Posterior cingulate gyrus (tissue), 11 donors: ENCODE results near the gene SYCE1L.

Source experiments
- DNase-seq, 10 donors: peaks; one replicate each; pipeline versions ENCODE4 v3.0.0 to v3.0.0-alpha.2; 2020 to 2021; ENCODE audit warnings: mixed read lengths in 3 of 10
- intact Hi-C: fragments of 100-400 bp; cut with DNase I; formaldehyde crosslinking; loops from one replicate; pipeline ENCODE4 v1.15.1; 2023

Gene SYCE1L

DNA sequence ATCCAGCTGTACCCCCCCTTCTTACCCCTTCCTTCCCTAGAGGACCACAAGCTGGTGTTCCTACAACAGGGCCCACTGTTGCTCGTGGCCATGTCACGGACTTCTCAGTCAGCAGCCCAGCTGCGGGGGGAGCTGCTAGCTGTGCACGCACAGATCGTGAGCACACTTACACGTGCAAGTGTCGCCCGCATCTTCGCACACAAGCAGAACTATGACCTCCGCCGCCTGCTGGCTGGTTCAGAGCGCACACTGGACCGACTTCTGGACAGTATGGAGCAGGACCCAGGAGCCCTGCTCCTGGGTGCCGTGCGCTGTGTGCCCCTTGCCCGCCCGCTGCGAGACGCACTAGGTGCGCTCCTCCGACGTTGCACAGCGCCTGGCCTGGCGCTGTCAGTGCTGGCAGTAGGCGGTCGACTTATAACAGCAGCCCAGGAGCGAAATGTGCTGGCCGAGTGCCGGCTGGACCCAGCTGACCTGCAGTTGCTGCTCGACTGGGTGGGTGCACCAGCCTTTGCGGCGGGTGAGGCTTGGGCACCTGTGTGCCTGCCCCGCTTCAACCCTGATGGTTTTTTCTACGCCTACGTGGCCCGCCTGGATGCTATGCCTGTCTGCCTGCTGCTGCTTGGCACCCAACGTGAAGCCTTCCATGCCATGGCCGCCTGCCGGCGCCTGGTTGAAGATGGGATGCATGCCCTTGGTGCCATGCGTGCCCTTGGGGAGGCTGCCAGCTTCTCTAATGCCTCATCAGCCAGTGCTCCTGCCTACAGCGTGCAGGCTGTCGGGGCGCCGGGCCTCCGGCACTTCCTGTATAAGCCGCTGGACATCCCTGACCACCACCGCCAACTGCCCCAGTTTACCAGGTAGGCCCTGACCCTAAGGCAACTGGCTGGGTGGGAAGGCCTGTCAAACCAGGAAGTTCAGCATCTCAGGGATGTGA, 4.6 kb upstream of the SYCE1L start:
- intact Hi-C loops = no loop called here
- peak in 1 of 10 donors; percentile 79 for DNase-seq

DNA sequence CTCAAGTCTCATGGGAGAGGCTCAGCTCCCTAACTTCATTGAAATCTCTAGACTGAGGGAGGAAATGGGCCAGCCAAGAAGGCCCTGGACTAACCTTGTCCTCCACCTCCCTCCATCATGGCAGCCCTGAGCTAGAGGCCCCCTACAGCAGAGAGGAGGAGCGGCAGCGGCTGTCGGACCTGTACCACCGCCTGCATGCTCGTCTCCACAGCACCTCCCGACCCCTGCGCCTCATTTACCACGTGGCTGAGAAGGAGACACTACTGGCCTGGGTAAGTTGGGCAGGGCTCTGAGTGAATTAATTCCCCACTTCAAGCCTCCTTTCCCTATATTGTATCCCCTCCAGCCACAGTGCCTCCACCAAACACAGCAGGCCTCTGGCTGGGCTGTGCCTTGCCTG, 3.8 kb upstream of the SYCE1L start:
- intact Hi-C loops = no loop called here
- no peak for DNase-seq

DNA sequence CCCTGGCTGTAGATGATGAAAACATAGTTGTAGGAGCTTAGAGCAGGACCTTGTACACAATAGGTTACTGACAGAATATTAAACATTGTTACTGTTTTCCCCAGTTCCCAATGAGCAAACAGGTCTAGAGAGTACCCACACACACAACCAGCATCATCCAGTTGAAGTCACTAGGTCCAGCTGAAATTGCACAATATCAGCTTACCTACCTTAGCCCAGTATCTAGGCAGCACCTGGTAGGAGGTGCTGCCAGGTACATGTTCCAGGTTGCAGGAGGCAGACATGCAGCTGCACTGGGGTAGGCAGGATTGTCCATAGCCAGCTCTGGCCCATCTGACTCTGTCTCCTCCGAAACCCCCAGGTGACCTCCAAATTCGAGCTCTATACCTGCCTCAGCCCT, 1.5 kb upstream of the SYCE1L start:
- DNase-seq = no peak
- intact Hi-C loops = no loop called here

DNA sequence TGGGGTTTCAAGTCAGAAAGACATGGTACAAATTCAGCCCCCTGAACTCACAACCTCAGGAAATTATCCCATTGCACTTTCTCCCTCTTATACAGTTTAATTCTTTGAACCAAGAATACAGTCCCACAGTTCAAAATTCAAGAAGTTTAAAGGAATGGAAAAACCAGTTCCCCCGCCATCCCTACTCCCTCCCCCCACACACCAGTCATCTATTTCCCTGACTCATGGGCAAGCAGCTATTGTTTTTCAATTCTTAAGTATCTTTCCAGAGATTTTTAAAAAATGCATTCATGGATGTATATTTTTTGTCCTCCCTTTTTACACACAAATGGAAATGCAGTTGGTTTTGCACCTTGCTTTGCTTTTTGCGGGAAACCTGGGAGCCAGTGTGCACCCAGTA, 7.3 kb downstream of the SYCE1L start:
- DNase-seq = no peak
- intact Hi-C loops = no loop called here

DNA sequence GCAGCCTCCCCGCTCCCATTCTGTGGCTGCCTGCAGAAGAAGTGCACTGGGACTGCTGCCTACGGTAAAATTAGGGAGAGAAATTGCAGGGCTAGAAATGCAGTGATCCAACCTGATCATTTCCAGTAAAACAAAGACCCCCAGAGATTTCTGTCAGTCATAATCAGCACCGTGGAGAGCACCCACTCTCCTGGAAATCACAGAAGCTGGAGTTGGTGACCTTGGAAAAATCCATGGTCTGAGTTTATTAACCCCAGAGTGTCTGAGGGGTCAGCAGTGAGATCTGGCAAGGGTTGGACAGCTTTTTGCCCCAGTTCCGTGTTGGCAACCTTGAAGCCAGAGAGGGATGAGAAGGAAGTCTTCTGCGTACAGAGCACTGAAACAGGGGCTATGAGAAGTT, 7.8 kb downstream of the SYCE1L start:
- DNase-seq = no peak

DNA sequence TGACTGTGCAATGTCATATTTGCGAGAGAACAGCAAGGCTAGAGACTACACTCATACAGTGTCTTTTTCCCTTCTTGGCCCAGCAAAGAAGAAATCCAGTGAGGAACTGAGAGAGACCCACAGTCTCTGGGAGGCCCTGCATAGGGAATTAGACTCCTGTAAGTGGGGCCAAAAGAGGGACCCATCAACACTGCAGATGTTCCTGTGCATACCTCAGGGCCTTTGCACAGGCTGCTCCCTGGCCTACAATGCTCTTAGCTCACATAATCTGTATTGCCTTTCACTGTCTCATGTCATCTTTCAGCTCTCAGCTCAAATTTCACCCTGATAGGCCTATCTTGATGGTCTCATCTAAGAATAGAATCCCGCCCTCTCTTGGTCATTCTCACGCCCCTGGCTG, 9.2 kb downstream of the SYCE1L start:
- no peak for DNase-seq
- intact Hi-C loops = no loop called here

More for the DNA sequence above, 7.8 kb downstream of the SYCE1L start:
- intact Hi-C loops = no loop called here

DNA sequence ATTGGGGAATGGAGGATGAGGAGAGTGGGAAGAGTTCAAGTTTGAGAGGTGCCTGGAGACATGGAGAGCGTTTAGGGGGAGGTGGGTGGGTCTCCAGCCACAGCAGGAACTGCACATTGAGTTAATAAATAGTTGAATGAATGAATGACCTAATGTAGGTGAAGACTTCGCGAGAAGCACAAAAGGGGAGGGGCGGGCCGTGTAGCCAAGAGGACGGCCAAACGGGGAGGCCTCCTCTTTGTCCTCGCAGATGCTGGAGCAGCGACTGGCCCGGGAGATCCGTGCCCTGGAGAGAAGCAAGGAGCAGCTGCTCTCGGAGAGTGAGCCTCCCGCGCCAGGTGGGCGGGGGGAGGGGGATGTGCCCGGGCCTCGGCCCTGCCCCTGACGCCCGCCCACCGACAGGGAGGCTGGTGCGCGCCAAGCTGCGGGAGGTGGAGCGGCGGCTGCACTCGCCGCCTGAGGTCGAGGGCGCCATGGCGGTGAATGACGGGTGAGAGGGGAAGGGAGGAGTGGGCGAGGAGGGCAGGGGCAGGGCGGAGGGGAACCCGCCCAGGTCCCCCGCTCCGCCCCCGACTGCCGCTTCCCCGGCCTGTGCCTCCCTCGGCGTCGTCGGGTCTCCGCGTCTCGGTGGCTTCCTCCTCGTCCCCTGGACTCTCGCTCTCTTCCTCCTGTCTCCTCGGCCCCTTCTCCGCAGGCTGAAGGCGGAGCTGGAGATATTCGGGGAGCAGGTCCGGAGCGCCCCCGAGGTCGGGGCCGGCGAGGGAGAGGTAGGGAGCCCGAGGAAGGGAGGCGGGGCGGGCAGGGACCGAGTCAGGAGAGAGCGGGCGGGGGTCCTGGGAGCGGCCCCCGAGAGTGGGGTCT, 12.9 kb downstream of the SYCE1L start:
- intact Hi-C loops = no loop called here
- peak in 2 of 10 donors; percentile 25 to 85 for DNase-seq

DNA sequence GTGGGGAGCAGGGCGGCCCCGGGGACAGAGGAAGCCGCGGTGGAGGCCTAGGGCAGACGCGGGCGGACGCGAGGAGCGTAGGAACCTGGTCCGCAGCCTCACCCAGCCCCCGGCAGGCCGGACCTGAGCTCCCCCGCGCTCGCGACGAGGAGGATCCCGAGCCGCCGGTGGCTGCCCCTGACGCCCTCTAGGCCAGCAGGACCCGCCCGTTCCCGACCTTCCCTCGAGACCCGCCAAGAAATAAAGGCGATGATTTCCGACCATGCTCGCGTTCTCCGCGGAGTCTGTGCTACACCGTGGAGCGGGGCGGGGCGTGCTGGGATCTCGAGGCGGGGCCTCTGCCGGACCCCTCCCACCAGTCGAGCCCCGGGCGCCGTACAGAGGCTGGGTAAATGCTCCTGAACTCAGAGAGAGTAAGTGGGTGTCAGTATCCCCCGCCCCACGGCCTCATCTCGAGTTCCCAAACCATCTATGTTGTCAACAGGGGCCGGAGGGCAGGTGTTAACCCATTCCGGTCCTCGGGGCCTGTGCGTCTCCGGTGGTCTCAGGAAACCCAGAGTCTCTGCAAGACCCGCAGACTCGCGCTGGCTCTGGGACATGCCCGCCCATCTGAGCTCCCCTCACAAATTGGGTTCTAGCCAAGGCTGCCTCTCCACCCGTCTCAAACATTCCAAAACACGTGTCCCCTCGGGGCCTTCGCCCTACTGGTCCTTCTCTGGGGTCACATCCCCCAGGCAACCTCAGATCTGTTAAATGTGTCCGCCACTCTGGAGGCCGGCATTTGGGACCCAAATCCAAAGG, 13.7 kb downstream of the SYCE1L start:
- intact Hi-C loops = no loop called here

DNA sequence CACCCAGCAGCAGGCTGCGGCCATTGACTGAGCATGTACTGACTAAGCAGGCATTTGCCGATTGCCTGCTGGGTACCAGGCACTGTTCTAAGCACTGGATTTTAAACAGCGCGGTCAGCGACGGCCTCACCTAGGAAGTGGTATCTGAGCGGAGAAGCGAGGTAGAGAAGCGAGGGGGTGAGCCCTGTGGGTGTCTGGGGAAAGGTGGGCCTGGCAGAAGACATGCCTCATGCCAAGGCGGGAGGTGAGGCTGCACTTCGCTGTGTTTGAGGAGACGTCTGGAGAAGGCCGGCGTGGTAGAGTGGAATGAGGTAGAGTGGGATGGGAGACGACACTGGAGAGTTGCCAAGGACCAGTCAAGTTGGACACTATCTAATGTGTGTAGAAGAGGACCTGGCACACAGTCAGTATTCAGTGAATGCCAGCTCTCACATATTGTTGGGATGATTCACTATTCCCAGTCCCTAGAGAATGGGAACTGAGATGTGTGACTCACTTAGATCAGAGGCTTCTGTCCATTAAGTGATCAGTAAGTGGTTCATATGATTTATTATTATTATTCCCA, 14.4 kb downstream of the SYCE1L start:
- intact Hi-C loops = no loop called here

More for the DNA sequence above, 13.7 kb downstream of the SYCE1L start:
- peak in 7 of 10 donors; percentile 26 to 92 (median 43) for DNase-seq

DNA sequence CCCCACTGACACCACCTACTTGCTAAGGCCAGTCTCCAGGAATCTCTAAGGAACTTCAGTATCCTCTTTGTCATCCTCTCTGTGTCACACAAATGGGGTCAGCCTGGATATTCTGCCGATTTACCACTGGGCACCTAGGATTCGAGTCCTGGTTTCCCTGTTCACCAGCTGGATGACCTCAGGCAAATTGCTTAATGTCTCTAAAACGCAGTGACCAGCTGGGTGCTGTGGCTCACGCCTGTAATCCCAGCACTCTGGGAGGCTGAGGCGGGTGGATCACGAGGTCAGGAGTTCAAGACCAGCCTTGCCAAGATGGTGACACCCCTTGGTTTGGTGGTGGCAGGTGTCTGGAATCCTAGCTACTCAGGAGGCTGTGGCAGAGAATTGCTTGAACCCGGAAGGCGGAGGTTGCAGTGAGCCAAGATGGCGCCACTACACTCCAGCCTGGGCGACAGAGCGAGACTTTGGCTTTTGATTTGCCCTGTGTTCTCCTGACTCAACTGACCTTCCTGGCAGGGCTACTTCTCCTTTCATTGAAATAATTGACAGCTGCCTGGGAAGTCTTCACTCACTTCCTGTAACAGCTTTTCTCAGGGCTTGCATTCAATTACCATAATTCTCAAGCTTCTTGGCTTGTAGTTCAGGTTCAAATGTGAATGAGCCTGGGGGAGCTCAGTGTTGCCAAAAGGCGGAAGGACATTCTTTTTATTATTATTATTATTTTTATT, 15.4 kb downstream of the SYCE1L start:
- intact Hi-C loops = no loop called here
- no peak for DNase-seq

More for the DNA sequence above, 14.4 kb downstream of the SYCE1L start:
- DNase-seq = peak in 2 of 10 donors; percentile 29 to 87

DNA sequence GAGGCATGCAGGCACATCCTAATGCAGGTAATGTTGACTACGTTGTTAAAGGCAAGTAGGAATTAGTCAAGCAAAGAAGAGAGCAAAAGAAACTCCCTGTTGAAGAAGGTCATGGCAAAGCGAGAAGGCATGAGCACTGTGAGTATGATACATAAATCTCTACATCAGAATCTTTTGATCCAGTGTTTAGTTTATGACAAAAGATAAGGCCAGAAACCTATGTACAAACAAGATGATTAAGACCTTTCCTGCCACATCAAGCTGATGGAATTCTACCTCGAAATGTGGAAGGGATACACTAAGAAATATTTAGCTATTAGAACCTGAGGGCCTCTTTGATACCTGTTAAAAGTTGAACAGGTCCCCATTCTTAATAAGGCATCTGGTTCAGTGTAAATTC, 20.2 kb downstream of the SYCE1L start:
- DNase-seq = no peak
- intact Hi-C loops = no loop called here

DNA sequence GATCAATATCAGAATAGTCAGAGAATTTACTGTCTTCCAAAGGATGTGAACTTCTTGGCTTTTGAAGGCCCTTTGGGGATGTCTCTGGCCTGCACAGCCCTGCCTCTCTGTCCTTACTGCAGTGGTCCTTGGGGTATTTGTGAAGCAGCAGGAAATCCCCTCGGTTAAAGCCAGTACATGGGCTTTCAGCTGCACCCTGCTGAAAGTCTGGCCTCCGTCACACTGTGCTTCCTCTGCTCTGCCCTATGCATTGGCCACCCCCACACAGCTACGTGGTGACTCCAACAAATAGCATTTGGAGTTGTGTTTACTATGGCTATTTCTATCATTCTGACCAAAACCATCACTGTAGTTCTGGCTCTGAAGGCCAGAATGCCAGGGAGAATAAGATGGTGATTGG, 21.2 kb downstream of the SYCE1L start:
- DNase-seq = no peak
- intact Hi-C loops = no loop called here

DNA sequence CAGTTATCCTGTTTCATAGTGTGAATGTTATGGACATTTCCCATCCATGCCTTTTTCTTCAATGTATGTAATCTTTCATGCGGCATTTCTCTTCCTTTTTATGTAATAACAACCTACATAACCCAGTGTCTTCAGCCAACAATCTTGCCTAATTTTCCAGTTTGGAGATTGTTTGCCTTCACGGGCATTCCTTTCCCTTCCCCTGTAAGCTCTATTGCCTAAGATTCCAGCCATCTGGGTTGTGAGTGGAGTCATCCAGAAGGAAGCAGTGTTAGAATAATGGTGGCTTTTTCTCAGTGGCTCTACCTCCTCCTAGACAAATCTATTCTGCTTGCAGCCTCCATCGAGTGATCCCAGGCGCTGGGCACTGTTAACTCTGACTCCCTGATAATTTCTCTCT, 22.3 kb downstream of the SYCE1L start:
- intact Hi-C loops = no loop called here
- no peak for DNase-seq

DNA sequence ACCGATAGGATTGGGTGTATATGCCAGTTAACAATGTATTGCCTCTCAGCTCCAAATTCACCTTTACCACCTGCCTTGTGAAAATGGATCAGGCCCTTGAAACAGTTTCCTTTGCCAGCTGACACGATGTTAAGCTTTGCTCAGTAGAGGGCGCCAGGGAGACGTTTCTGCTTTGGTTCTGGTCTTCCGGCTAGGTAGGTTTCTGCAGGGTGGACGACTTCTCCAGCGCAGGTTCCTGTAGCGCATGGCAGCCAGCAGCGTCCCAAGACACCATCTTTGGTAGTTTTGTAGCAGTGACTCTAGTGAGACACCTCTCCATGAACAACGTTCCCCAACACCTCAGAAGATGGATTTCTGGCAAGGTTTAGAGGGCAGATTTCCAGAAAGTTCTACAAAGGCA, 24.0 kb downstream of the SYCE1L start:
- no peak for DNase-seq
- intact Hi-C loops = no loop called here

DNA sequence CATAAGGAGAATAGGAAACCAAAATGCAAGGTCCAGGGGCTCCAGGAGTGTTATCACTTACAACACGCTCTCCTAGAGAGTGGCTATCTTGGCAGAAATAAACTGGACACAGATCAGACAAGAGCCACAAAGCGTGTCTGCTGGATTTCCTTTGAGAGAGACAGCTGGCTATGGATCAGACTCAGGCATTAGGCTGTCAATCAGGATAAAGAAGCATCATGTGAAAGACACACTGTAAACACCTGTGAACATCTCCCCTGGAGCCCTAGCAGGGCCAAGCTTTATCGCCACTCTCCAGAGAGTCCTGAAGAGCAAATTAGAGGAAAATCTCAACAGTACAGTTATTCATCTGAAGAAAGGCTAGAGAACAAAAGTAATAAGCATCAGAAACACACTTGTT, 26.0 kb downstream of the SYCE1L start:
- intact Hi-C loops = no loop called here
- no peak for DNase-seq

DNA sequence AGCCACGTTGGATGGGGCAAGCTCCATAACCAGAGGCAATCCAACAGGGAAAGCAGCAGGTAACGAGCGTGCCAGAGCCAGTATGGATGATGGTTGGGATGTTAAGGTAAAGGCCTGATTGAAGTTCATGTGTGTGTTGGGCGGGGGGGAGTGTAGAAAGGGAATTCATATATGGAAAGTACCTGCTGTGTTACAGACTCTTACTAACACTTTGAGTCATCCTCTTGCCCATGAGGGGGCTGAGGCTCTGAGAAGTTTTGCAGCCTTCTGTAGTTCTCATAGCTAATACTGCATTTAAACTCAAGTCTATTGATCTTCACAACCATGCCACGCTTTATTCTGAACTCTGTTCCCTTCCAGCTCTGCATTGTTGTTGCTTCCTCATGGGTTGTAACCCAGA, 28.5 kb downstream of the SYCE1L start:
- no peak for DNase-seq

DNA sequence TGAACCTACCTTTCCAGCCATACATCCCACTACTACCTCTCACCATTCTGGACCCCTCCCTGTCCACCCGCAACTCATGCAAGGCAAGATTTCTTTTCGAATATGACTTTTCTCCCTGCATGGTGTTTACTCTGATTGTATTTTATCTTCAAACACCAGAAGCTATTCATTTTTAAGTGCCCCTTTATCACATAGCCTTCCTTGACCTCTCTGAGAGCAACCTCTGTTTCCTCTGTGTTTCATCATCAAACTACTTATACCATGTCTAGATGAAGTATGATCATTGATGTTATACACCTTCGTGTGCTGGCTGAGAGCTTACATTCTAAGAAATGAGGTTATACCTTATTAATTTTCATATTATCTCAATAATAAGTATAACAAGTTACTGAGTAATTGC, 31.8 kb downstream of the SYCE1L start:
- intact Hi-C loops = no loop called here
- DNase-seq = no peak

More for the DNA sequence above, 28.5 kb downstream of the SYCE1L start:
- intact Hi-C loops = no loop called here

DNA sequence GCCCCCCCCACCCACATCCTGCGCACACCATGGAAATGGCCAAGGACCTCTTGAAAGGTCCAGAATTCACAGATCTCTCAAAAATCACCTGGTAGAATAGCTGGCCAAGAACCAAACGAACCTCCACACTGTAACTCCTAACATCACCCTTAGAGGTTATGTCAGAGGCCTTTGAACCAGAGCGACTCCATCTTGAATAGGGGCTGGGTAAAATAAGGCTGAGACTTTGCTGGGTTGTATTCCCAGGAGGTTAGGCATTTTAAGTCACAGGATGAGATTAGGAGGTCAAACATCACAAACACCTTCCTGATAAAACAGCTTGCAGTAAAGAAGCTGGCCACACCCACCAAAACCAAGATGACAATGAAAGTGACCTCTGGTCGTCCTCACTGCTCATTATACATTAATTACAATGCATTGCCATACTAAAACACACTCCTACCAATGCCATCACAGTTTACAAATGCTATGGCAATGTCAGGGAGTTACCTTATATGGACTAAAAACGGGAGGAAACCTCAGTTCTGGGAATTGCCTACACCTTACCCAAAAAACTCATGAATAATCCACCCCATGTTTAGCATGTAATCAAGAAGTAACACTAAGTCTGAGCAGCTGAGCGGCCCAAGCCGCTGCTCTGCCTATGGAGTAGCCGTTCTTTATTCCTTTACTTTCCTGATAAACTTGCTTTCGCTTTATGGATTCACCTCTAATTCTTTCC, 34.8 kb downstream of the SYCE1L start:
- no peak for DNase-seq
- intact Hi-C loops = no loop called here

DNA sequence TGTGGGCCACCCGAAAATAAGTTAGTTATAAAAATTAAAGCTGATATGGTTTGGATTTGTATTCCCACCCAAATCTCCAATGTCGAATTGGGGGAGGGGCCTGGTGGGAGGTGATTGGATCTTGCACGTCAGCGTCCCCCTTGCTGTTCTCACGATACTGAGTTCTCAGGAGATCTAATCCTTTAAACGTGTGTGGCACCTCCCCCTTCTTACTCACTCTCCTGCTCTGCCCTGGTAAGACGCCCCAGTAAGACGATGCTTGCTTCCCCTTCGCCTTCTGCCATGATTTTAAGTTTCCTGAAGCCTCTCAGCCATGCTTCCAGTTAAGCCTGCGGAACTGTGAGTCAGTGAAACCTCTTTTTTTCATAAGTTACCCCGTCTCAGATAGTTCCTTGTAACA, 35.4 kb downstream of the SYCE1L start:
- no peak for DNase-seq
- intact Hi-C loops = no loop called here
